Neural crest cell (in vitro differentiated cells): ENCODE results near the gene CTNNA3. TPM values are rescaled to one million over a fixed set of nuclear protein-coding genes. Genes with fewer than 3 reads are reported as not detected.

ENCODE experiments used
- DNase-seq: peaks from one replicate; pipeline ENCODE4 v3.0.0; 2021; ENCODE audit warnings: low read depth, mixed read lengths, low spot score
- H3K27ac Mint-ChIP-seq: one replicate; pipeline ENCODE4 v1.8.0; 2021; ENCODE audit warnings: mild to moderate bottlenecking, mixed read lengths; ENCODE audit not compliant: unreplicated experiment
- H3K27me3 Mint-ChIP-seq: 2 replicates; pipeline ENCODE4 v1.8.0; 2021; ENCODE audit warnings: low read depth, mild to moderate bottlenecking, mixed read lengths
- H3K36me3 Mint-ChIP-seq: 2 replicates; pipeline ENCODE4 v1.8.0; 2021; ENCODE audit warnings: low read depth, mild to moderate bottlenecking, mixed read lengths
- H3K4me1 Mint-ChIP-seq: 2 replicates; pipeline ENCODE4 v1.8.0; 2021; ENCODE audit warnings: mixed read lengths
- H3K4me3 Mint-ChIP-seq: one replicate; pipeline ENCODE4 v1.8.0; 2021; ENCODE audit warnings: mild to moderate bottlenecking, mixed read lengths
- H3K9me3 Mint-ChIP-seq: 2 replicates; pipeline ENCODE4 v1.8.0; 2021; ENCODE audit warnings: mixed read lengths
- CTCF ChIP-seq: fragments of 200-600 bp; sonication (generic); conservative IDR thresholded peaks from 2 replicates; pipeline ENCODE4 v1.5.0; 2021; ENCODE audit warnings: antibody characterized with exemption, mild to moderate bottlenecking
- total RNA-seq: library from RNA; stranded (reverse); gene quantifications from 2 replicates; pipeline ENCODE4 v1.2.1, GENCODE V29; 2021

The CTNNA3 gene
- total RNA-seq, 1 donor from 2014 or later = 4.7 TPM

GRCh38 chr10:65931291-65932070, 1764.5 kb downstream of the CTNNA3 start:
- H3K4me3 Mint-ChIP-seq = no peak overlapping the region
- no peaks in the 10 kb centered on the region for H3K4me1 Mint-ChIP-seq
- DNase-seq = no peak
- no peak overlapping the region for H3K27ac Mint-ChIP-seq
- H3K27me3 Mint-ChIP-seq = no peaks in the 10 kb centered on the region
- TF ChIP-seq CTCF = no peak
- no peaks in the 10 kb centered on the region for H3K9me3 Mint-ChIP-seq
- H3K36me3 Mint-ChIP-seq = no peaks in the 10 kb centered on the region

- Mint-ChIP-seq H3K36me3 (no peaks in the 10 kb centered on the region), H3K27ac (no peak overlapping the region), H3K4me3 (no peak overlapping the region), H3K4me1 (no peaks in the 10 kb centered on the region), H3K27me3 (no peaks in the 10 kb centered on the region), H3K9me3 (no peaks in the 10 kb centered on the region)
- DNase-seq = no peak
- no peak for TF ChIP-seq CTCF
Measured at GRCh38 chr10:65911151-65911835, 1784.7 kb downstream of the CTNNA3 start.

- no peaks in the 10 kb centered on the region for H3K36me3 Mint-ChIP-seq
- no peak for DNase-seq
- no peaks in the 10 kb centered on the region for H3K4me1 Mint-ChIP-seq
- no peak overlapping the region for H3K27ac Mint-ChIP-seq
- H3K27me3 Mint-ChIP-seq = no peaks in the 10 kb centered on the region
- H3K9me3 Mint-ChIP-seq = no peaks in the 10 kb centered on the region
- no peak overlapping the region for H3K4me3 Mint-ChIP-seq
- TF ChIP-seq CTCF = no peak
Measured at GRCh38 chr10:65910209-65910608, 1785.8 kb downstream of the CTNNA3 start.

- no peaks in the 10 kb centered on the region for H3K4me1 Mint-ChIP-seq
- H3K4me3 Mint-ChIP-seq = no peak overlapping the region
- H3K27me3 Mint-ChIP-seq = no peaks in the 10 kb centered on the region
- no peak overlapping the region for H3K27ac Mint-ChIP-seq
- DNase-seq = no peak
- H3K36me3 Mint-ChIP-seq = no peaks in the 10 kb centered on the region
- no peak for TF ChIP-seq CTCF
- no peaks in the 10 kb centered on the region for H3K9me3 Mint-ChIP-seq
Measured at GRCh38 chr10:65907199-65907712, 1788.7 kb downstream of the CTNNA3 start.

- no peaks in the 10 kb centered on the region for H3K4me1 Mint-ChIP-seq
- no peak for TF ChIP-seq CTCF
- H3K4me3 Mint-ChIP-seq = no peak overlapping the region
- H3K36me3 Mint-ChIP-seq = no peaks in the 10 kb centered on the region
- no peaks in the 10 kb centered on the region for H3K27me3 Mint-ChIP-seq
- H3K9me3 Mint-ChIP-seq = no peaks in the 10 kb centered on the region
- no peak for DNase-seq
- no peak overlapping the region for H3K27ac Mint-ChIP-seq
Measured at GRCh38 chr10:65903620-65904019, 1792.4 kb downstream of the CTNNA3 start.
